ENCODE results near the gene HPS3.

Gene HPS3

DNA sequence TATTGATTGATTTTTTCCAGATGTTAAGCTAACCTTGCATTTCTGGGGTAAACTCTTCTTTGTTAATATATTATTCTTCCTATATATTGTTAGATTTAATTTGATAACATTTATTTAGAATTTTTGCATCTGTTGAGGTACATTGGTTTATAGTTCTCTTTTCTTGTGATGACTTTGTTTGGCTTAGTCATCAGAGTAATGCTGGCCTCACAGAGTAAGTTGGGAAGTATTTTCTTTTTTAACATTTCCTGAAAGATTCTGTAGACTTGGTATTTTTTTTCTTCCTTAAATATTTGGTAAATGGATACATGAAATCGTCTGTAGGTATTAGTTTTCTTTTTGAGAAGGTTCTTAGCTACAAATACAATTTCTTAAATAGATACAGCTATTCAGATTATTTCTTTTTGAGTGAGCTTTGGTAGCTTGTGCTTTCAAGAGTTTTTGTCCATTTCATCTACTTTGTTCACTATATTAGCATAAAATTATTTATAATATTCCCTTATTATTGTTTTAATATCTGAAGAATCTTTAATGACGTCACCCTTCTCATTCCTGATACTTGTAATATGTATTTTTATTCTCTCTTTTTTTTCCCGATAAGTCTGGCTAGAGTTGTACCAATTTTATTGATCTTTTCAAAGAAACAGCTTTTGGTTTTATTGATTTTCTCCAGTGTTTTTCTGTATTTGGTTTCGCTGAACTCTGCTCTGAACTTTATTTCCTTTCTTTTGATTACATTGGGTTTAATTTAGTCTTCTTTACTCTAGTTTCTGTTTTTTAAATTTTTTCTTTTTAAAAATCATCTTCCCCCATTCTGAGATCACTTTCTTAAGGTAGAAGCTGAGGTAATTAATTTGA, 6.5 kb upstream of the HPS3 start:
- no peak for DNase-seq (ENCODE audit: low read depth, low spot score)

DNA sequence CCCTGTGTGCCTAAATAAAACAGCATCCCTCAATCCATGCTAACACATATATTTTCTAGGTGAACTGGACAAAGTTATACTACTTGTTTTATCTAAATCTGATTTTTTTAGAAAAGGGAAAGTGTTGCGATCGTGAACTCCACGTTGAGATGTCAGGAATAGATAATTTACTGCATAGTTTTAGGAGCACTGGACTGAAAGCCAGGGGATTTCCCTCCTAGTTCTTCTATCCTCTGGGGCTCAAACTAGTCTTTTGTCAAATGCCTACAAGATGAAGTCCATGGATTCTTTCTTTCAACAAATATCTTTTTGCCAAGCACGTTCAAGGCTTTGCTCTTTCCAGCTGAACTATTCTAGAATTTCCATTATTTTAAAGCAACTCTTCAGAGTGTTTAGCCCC, 617 bp upstream of the HPS3 start:
- DNase-seq (ENCODE audit: low read depth, low spot score), result no peak

DNA sequence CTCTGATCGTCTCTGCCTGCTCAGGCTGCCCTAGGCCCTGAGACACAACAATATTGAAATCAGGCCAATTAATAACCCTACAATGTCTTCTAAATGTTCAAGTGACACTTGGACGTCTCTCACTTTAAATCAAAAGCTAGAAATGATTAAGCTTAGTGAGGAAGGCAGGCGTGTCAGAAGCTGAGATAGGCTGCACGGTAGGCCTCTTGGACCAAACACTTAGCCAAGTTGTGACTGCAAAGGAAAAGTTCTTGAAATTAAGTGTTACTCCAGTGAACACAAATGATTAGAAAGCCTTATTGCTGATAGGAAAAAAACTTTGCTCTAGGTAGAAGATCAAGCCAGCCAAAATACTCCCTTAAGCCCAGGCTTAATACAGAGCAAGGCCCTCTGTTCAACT, 2.2 kb downstream of the HPS3 start:
- DNase-seq (ENCODE audit: low read depth, low spot score), result no peak

DNA sequence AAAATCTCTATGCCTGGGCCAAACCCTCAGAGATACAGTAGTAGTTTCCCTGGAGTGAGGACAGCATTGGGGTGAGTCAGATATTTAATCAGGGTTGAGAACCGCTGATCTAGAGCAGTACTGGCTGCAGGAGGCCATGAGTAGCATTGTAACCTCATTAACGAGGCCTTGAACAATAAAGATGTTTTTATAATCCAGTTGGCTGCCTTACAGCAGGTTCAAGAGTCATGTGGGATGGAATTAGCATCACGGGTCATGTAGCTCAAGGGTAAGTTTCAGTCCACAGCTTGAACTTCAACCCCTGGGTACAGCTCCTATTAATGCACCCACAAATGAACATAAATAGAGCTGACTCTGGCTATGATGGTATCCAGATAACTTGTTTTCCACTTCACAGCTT, 5.1 kb downstream of the HPS3 start:
- no peak for DNase-seq (ENCODE audit: low read depth, low spot score)

DNA sequence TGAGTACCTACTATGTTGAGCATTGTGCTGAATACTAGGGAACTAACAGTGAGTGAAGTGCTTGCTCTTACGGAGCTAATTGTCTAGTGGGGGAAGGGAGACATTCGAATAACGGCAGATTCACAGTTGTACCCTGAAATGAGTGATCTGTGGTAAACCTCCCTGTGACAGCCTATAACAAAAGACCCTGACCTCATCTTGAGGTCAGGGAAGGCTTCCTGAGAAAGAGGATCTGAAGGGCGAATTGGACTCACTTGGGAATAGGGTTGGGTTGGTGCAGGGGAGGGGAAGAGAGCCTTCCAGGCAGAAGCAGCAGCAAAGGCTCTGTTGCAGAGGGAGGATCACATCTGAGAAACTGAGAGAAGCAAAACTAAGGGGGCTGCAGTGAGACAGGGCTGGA, 13.2 kb downstream of the HPS3 start:
- DNase-seq (ENCODE audit: low read depth, low spot score), result no peak

DNA sequence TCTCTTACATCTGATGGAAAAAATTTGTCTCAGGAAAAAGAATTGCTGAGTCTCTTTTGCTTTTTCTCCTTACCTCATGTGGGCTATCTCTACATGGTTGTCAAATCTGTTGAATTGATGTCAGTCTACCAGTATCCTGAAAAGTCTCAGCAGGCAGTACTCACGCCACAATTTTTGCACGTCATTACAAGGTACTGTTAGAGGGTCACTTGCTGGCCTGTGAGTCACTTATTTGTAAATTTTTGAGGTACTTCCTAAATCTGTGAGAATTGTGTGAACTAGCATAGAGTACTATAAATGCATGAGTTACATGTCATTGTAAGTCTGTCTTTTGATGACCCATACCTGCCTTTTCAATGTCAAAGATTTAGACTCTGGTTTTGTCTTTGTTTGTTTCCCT, 15.9 kb downstream of the HPS3 start:
- no peak for DNase-seq (ENCODE audit: low read depth, low spot score)

DNA sequence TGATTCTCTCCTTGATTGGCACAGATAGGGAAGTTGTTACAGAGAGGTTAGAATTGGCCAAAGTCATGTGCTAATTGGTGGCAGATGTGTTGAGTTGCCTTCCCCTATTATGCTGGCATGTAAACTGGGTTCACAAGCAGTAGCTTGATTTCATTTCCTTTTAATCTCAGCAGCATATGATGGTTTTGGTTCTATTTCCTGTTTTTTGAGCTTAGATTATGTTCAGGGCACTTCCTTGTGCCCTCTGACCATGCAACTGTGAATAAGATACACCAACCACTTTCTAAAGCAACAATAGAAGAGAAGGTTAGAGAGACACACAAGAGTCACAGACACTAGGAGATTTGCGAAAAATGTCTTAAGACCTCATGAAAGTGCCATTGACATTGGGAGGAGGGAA, 16.5 kb downstream of the HPS3 start:
- DNase-seq (ENCODE audit: low read depth, low spot score), result no peak

DNA sequence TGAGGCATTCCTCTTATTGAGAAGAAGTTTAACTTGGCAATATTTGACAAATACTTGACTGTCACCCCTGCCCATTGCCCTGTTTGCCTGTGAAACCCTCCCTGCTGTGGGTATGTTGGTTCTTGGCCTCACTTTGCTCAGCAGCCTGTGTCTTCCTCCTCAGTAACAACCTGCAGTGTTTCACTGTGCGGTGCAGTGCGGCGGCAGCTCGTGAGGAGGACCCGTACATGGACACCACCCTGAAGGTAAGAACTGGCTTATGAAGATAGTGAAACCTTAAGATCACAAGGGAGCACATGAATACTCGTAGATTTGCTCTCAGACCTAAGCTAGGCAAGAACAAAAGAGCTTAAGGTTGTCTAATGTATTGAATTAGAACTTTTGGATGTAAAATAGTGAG, 21.0 kb downstream of the HPS3 start:
- DNase-seq (ENCODE audit: low read depth, low spot score), result no peak

DNA sequence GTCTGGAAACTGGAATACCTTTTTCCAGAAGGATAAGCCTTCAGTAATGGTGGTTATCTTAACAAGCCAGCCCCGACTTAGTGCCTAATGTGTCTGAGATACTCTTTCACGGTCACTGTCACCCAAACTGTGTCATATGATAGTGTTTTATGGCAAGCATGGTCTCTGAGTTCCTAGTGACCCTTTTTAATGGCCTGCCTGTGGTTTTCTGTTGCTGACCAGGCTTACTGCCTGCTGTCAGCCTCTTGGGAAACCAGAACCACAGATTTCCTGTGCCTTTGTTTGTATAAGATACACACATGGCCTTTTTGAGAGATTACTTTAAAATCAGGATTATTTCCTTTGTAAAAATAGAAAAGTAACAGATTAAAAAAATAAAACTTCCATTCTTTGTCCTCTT, 22.4 kb downstream of the HPS3 start:
- no peak for DNase-seq (ENCODE audit: low read depth, low spot score)

DNA sequence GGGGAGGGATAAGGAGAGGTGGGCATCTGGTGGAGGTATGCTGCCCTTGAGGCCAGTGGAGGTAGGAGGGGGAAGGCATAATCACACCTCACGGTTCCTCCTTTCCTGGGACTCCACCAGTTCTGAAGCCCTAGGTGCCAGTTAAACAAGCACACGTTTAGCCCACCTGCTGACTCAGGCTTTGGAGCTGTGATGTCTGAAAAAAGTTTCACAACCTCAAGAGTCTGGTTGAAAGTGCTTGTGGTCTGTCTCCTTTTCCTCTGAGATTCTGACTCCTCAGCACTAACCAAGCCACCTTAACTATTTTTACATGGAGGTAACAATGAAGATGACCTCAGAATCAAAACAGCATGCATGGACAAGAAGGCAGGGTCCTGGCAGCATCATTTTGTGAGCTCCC, 23.0 kb downstream of the HPS3 start:
- no peak for DNase-seq (ENCODE audit: low read depth, low spot score)

DNA sequence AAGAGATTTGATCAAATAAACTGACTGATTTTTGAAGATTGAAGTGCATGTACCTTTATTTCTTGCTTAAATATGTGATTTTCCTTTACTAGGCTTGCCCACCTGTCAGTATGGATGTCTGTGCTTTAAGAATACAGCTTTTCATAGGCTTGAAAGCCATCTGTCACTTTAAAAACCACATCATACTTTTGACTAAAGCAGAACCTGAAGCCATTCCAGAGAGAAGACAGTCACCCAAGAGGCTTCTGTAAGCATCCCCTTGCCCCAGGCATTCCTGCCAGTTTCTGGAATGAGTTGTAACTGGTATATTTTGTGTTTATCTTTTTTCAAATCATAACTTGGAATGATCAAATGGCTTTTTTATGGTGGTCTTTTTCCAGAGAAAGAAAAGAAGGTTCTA, 24.0 kb downstream of the HPS3 start:
- no peak for DNase-seq (ENCODE audit: low read depth, low spot score)

DNA sequence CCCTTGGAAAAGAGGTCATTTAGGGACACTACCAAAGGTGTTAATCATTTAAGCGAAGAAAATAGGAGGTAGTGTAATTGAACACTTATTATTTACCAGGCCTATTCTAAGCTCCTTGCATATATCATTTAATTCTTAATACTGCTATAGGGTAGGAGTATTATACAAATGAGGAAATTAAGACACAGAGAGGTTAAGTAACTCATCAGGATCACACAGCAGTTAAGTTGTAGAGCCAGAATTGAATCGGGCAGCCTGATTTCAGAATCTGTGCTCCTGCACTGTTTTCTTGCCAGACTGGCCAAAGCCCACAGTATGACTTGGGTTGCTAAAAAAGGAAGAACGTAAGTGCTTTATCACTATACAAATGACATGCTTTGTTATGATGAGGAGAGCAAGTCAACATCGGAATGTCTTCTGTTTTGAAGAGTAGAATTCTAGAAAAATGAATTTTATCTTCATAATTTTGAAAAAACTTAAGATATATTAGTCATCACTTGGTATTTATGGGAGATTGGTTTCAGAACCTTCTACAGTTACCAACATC, 31.4 kb downstream of the HPS3 start:
- no peak for DNase-seq (ENCODE audit: low read depth, low spot score)

DNA sequence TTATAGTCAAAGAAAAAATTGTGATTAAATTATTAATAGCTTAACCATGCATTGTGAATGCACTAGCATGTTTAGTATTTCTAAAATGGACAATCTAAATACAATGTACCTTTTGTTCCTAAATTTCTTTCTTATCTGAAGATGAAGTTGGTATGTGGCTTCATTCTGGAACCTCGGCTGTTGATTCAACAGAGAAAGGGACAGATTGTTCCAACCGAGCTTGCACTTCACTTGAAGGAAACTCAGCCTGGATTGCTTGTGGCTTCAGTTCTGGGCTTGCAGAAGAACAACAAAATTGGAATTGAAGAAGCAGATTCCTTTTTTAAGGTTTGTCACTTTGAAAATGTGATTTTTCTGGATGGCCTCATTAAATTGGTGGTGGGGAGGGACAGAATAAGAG, 32.6 kb downstream of the HPS3 start:
- no peak for DNase-seq (ENCODE audit: low read depth, low spot score)

DNA sequence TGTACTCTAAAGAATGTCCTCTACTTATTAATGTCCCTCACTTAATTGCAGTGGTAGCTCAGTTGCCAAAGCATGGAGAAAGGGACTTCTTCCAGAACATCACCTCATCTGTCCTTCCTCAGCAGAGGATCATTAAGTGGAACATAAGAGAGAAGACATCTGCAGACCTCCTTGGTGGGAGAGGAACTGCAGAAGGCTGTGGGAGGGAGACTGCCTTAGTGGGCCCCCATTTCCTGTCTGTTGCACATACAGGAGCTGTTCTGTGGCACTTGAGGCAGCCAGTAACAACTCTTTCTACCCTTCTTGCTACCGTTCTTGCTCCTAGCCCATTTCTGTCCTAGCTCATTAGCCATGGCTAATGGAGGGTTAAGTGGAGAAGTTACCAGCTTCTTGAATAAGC, 33.6 kb downstream of the HPS3 start:
- no peak for DNase-seq (ENCODE audit: low read depth, low spot score)

DNA sequence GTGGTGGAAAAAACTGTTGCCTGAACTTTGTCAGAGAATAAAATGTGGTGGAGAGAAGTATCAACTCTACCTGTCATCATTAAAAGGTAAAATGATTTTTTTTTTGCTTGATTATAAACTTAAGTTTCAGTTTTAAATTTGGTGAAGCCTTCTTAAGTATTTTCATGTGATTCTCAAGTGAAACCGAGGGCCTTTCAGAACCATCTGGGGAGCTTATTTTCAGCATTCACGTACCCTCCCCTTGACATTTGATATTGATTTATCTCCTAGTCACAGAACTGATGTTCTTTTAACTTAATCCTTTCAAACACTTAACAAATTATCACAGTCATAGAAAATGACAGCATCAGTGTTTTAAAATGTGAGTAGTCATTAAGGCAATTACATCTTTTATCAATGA, 38.5 kb downstream of the HPS3 start:
- no peak for DNase-seq (ENCODE audit: low read depth, low spot score)

DNA sequence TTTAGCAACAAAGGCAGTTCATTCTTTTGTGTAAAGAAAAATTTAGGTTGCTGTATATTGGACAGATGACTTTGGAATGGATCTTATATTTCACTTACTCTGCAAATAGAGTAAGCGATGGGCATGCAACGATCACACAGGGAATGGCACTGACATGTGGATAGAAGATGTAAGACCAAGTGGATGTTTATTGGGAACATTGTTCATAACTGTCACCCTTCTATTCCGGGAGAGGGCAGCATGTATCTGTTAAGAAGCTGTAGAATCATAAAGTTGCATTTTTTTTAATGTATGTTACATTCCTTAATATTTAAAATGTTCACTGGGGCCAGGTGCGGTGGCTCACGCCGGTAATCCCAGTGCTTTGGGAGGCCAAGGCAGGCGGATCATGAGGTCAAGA, 41.2 kb downstream of the HPS3 start:
- DNase-seq (ENCODE audit: low read depth, low spot score), result no peak

DNA sequence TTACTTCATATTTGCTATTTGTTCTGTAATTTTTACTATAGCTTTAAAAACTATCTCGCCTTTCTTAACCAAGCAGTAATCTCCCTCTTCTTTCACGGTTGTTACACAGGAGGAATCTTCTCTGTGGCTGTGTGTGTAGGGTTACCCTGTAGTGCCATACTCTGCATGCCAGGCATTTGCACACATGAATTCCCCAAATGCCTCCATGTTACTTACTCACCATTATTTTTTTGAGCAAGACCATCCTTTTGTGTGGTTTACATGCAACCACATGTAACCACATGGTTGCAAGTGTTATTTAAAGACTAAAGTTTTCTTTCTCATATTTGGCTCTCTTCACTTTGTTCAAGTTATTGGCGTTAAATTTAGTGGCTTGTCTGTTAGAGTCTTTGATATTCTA, 45.5 kb downstream of the HPS3 start:
- no peak for DNase-seq (ENCODE audit: low read depth, low spot score)

DNA sequence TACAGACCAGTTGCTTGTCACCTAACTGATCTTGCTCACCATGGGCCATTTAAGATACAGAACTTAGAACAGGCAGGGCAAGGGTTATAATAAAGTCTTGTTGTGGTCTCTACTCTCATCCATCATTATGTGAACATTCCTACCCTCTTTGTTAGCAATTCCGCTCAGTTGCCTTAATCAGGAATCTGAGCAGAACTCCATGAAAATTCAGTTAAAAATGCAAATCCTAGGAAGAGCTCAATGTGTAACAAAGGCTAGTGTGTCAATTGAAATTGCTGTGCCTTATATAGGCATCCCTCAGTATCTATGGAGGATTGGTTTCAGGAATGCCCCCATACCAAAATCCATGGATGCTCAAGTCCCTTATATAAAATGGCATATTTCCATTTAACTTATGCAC, 47.7 kb downstream of the HPS3 start:
- DNase-seq (ENCODE audit: low read depth, low spot score), result no peak

DNA sequence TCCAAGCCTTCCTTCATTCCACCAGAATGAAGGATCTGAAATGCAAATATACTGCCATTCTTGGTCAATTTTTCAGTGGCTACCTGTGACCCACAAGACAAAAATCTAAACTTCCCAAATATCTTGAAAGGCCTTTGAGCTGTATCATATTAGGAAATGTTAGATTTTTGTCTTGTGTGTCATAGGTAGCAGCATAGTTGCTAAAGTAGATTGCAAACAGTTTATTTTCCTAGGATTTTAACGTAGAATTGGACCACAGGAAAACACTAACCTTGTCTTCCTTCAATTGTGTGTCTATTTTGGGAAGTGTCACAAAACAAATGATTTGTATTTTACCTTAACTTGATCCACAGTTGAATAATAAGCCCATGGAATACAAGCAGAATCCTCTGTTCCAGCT, 49.8 kb downstream of the HPS3 start:
- DNase-seq (ENCODE audit: low read depth, low spot score), result no peak

DNA sequence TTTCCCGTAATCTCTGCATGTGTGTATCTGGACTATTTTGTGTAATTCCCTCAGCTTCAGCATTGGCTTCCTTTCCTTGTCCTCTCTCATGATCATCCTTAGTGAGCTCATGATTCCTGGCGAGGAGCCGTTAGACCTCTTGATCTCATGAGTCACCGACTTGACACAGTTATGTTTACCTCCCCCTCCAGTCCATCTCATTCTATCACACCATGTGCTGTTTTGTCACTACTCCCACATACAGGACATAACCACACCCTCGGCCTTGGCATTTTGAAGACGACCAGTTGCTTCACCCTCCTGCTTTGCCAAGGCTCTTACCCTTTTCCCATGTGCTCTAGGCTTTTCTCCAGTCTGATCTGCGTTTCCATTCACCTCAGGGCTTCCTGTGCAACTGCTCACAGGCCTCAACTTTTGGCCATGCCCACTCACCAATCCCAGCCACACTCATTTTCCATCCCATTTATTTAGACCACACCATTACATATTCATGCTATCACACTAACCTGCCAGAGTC, 50.7 kb downstream of the HPS3 start:
- DNase-seq (ENCODE audit: low read depth, low spot score), result no peak

DNA sequence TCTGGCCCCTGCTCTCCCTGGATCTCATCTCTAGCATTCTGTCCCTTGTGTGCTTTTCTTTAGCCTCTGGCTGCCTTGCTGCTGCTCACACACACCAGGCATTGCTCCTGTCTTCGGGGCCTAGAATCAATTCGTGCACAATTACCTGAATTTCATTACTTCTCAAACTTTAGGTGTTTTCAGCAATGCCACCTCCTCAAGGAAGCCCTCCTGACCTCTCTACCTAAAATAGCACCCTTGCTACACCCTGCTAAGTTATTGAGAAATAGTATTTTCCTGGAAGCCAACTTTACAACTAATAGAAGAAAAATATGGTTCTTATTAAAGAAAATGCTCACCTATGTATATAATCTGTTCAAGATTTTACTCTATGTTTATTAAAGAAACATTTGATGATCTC, 51.7 kb downstream of the HPS3 start:
- no peak for DNase-seq (ENCODE audit: low read depth, low spot score)

DNA sequence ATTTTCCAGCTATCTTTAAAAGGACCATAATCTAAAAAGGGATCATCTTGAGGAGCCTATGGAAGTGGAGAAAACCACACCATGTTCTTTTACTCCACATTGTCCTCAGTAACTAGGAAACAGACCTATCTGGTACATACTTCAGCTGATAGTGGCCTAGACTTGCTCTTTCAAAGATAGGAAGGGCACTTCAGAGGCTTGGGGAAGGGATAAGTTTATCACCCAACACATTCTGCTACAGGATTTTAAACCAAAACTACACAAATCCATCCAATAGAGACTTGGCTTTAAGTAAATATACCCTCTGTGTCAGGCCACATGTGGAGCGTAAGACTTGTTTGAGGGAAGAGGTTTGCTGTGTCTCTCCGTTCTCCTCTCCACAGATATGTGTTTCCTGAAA, 56.8 kb downstream of the HPS3 start:
- no peak for DNase-seq (ENCODE audit: low read depth, low spot score)

DNA sequence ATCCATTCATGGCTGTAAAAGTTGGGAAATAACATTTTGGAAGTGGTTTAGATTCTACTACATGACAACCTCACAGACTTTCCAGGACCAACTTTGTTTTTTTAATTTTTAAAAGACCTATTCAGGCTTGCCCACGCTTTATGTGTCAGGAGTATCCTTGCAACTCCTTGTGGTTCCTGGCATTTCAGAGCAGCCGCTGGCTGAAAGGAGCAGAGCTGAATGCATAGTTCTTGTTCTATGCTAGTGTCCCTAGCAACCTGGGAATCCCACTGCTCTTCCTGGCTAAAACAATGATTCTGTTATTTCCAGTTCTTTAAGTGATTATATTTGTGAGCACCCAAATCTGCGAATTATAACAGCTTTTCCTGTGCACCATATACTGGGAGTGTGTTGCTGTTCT, 57.3 kb downstream of the HPS3 start:
- no peak for DNase-seq (ENCODE audit: low read depth, low spot score)

DNA sequence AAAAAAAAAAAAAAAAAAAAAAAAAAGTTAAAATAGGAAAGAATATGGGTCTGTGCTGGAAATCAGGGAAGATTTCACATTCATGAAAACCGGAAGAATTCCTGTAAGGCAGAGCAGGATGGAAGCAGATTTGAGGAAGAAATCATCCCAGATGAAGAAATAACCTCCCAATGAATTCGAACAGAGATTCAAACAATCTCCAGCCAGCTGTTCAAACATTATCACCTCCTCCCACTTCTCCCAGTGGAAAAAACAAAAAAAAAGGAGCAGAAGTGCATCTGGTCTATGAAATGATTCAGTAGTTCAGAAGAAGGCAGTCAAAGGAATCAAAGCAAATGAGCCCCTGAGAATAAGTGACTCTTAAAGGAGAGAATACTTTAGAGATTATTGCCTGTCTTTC, 59.1 kb downstream of the HPS3 start:
- no peak for DNase-seq (ENCODE audit: low read depth, low spot score)
